GM12864 (cell line): ENCODE data around the gene PLEKHB1.

ENCODE experiments used
- DNase-seq: peaks from one replicate; pipeline ENCODE4 v3.0.0-alpha.2; 2011; ENCODE audit warnings: low read depth
- H3K4me3 ChIP-seq: 2 replicates; pipeline ENCODE4 v1.5.1; 2011; ENCODE audit warnings: mild to moderate bottlenecking, low read depth, low read length, control low read depth
- CTCF ChIP-seq: IDR thresholded peaks from 2 replicates; pipeline ENCODE4 v1.5.1; 2011; ENCODE audit warnings: low read depth, mild to moderate bottlenecking, moderate library complexity, low read length, control low read depth, inconsistent platforms; ENCODE audit errors: missing control alignments

PLEKHB1 gene

GRCh38 chr11:73660497-73661034, 14.2 kb downstream of the PLEKHB1 start:
- TF ChIP-seq CTCF = no peak
- peak overlapping the region; percentile 32 for H3K4me3 ChIP-seq
- no peak for DNase-seq

- DNase-seq = peak; percentile 22
These were observed 14.8 kb downstream of the PLEKHB1 start for GRCh38 chr11:73661035-73661628.

GRCh38 chr11:73662445-73663157, 16.2 kb downstream of the PLEKHB1 start:
- DNase-seq = no peak
- H3K4me3 ChIP-seq = no peak overlapping the region
- no peak for TF ChIP-seq CTCF

More at GRCh38 chr11:73661035-73661628, 14.8 kb downstream of the PLEKHB1 start:
- H3K4me3 ChIP-seq = peak overlapping the region; percentile 32
- peak; percentile 99 for TF ChIP-seq CTCF

GRCh38 chr11:73663604-73664495, 17.5 kb downstream of the PLEKHB1 start:
- H3K4me3 ChIP-seq = no peak overlapping the region
- TF ChIP-seq CTCF = no peak
- no peak for DNase-seq

- H3K4me3 ChIP-seq = no peak overlapping the region
- DNase-seq = no peak
- no peak for TF ChIP-seq CTCF
These were observed 18.5 kb downstream of the PLEKHB1 start for GRCh38 chr11:73664877-73665276.

- H3K4me3 ChIP-seq = no peak overlapping the region
- no peak for DNase-seq
- TF ChIP-seq CTCF = no peak
These were observed 21.5 kb downstream of the PLEKHB1 start for GRCh38 chr11:73667891-73668290.
